Caco-2 (cell line): ENCODE results near the gene EPHX1. TPM values are rescaled to one million over a fixed set of nuclear protein-coding genes. Genes with fewer than 3 reads are reported as not detected.

Experiments used
- BruUV-seq: library from RNA; stranded (reverse); fragments of 400-500 nt; replicated peaks from 2 replicates; lab custom pipeline; 2021; lab: Mats Ljungman, UMichigan
- CTCF ChIA-PET: fragments of 300-600 bp; sonication (Branson Sonifier 250); formaldehyde crosslinking; loops from one replicate; lab custom pipeline; 2022; ENCODE audit warnings: antibody characterized with exemption; lab: Charles Lee
- POLR2A ChIA-PET: fragments of 300-600 bp; sonication (Branson Sonifier 250); formaldehyde crosslinking; loops from one replicate; lab custom pipeline; 2022; ENCODE audit warnings: antibody characterized with exemption; lab: Charles Lee
- DNase-seq, 2 experiments: peaks; one replicate each; pipeline versions ENCODE4 v3.0.0 to v3.0.0-alpha.2; 2020 to 2022
- H3K27me3 ChIP-seq: replicated peaks from 2 replicates; pipeline ENCODE4 v1.6.0; 2011; ENCODE audit warnings: low read length; ENCODE audit not compliant: control insufficient read depth, insufficient read depth
- H3K36me3 ChIP-seq: 2 replicates; pipeline ENCODE4 v1.5.1; 2011; ENCODE audit warnings: low read length; ENCODE audit not compliant: control insufficient read depth, insufficient read depth
- H3K4me1 ChIP-seq: fragments of 250-450 bp; sonication (Bioruptor Pico); 2 replicates; pipeline ENCODE4 v1.5.1; 2020; ENCODE audit warnings: mild to moderate bottlenecking
- H3K4me3 ChIP-seq: 2 replicates; pipeline ENCODE4 v1.5.1; 2011; ENCODE audit warnings: low read depth, mild to moderate bottlenecking, control low read depth, low read length
- H3K9me3 ChIP-seq: fragments of 250-450 bp; sonication (Bioruptor Pico); 2 replicates; pipeline ENCODE4 v1.5.1; 2020; ENCODE audit warnings: mild to moderate bottlenecking, moderate library complexity
- H3K27ac Mint-ChIP-seq: one replicate; pipeline ENCODE4 v1.8.0; 2022; ENCODE audit warnings: mixed read lengths; ENCODE audit not compliant: unreplicated experiment
- H3K27me3 Mint-ChIP-seq: one replicate; pipeline ENCODE4 v1.8.0; 2022; ENCODE audit warnings: mixed read lengths; ENCODE audit not compliant: insufficient read depth, unreplicated experiment
- H3K36me3 Mint-ChIP-seq: one replicate; pipeline ENCODE4 v1.8.0; 2022; ENCODE audit warnings: mild to moderate bottlenecking, mixed read lengths; ENCODE audit not compliant: insufficient read depth, unreplicated experiment
- H3K4me1 Mint-ChIP-seq: one replicate; pipeline ENCODE4 v1.8.0; 2022; ENCODE audit warnings: low read depth, mixed read lengths; ENCODE audit not compliant: unreplicated experiment
- H3K4me3 Mint-ChIP-seq: one replicate; pipeline ENCODE4 v1.8.0; 2022; ENCODE audit warnings: mild to moderate bottlenecking, moderate library complexity, mixed read lengths; ENCODE audit not compliant: unreplicated experiment
- H3K9me3 Mint-ChIP-seq: one replicate; pipeline ENCODE4 v1.8.0; 2022; ENCODE audit warnings: mixed read lengths; ENCODE audit not compliant: unreplicated experiment
- intact Hi-C: fragments of 100-400 bp; cut with micrococcal nuclease; formaldehyde crosslinking; loops from one replicate; pipeline ENCODE4 v1.10.0; 2022; ENCODE audit not compliant: unreplicated experiment
- total RNA-seq: library from RNA; stranded (reverse); gene quantifications from 2 replicates; pipeline ENCODE4 v1.2.3, GENCODE V29; 2022
- TF ChIP-seq, protein P1 (sequence below), 2 experiments: fragments of 200-600 bp in 1 of 2; IDR thresholded peaks; 1 replicate in 1 of 2; 2 replicates in 1 of 2; pipeline versions ENCODE4 v1.5.1 to v1.8.0; 2011 to 2022; ENCODE audit warnings: antibody characterized with exemption in 1 of 2, control low read depth in 1 of 2, inconsistent platforms in 1 of 2, low read depth in 1 of 2, low read length in 1 of 2, mild to moderate bottlenecking in 1 of 2, moderate library complexity in 1 of 2; ENCODE audit not compliant: insufficient read depth in 1 of 2, severe bottlenecking in 1 of 2, unreplicated experiment in 1 of 2

EPHX1 gene
- total RNA-seq, 1 experiment from 2014 or later = 88.5 TPM

DNA sequence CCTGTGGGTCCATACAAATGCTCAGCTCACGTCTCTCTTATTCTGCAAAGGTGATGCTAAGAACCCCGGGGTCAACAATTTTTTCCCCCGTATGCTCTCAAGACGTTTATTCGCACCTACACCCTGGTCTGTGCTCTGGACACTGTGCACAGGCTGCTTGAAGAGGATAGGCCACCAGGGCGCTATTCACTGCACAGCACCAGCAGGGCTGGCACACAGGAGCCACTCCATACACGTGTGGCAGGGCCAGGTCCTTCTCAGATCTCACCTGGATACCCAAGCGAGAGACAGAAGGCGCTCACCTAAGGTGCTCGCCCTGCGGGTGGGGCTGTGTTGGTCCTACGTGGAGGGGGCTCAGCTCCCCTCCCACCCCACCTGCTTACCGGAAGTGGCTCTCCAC, 55.6 kb downstream of the EPHX1 start:
- Histone ChIP-seq H3K9me3 (no peaks in the 10 kb centered on the region), H3K27me3 (no peaks in the 10 kb centered on the region), H3K4me3 (no peak overlapping the region), H3K36me3 (peaks cover 12% of the 10 kb centered on the region), H3K4me1 (peaks cover 3% of the 10 kb centered on the region; the same call in 1 of the 2 replicates)
- Mint-ChIP-seq H3K27ac (peak overlapping the region; percentile 45), H3K4me1 (peaks cover 7% of the 10 kb centered on the region), H3K36me3 (peaks cover 70% of the 10 kb centered on the region), H3K27me3 (no peaks in the 10 kb centered on the region), H3K4me3 (no peak overlapping the region), H3K9me3 (no peaks in the 10 kb centered on the region)
- CTCF ChIA-PET = no interaction called here
- TF ChIP-seq, protein P1, sequence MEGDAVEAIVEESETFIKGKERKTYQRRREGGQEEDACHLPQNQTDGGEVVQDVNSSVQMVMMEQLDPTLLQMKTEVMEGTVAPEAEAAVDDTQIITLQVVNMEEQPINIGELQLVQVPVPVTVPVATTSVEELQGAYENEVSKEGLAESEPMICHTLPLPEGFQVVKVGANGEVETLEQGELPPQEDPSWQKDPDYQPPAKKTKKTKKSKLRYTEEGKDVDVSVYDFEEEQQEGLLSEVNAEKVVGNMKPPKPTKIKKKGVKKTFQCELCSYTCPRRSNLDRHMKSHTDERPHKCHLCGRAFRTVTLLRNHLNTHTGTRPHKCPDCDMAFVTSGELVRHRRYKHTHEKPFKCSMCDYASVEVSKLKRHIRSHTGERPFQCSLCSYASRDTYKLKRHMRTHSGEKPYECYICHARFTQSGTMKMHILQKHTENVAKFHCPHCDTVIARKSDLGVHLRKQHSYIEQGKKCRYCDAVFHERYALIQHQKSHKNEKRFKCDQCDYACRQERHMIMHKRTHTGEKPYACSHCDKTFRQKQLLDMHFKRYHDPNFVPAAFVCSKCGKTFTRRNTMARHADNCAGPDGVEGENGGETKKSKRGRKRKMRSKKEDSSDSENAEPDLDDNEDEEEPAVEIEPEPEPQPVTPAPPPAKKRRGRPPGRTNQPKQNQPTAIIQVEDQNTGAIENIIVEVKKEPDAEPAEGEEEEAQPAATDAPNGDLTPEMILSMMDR (IDR thresholded peaks at IDR 0.05; ENCODE audit: insufficient read depth in 1 of 2, low read depth in 1 of 2, low read length in 1 of 2, severe bottlenecking in 1 of 2, unreplicated experiment in 1 of 2) = no peak
- no peak for DNase-seq
- intact Hi-C loops = no loop called here
- BruUV-seq = no TSS peak
- POLR2A ChIA-PET = no interaction called here

DNA sequence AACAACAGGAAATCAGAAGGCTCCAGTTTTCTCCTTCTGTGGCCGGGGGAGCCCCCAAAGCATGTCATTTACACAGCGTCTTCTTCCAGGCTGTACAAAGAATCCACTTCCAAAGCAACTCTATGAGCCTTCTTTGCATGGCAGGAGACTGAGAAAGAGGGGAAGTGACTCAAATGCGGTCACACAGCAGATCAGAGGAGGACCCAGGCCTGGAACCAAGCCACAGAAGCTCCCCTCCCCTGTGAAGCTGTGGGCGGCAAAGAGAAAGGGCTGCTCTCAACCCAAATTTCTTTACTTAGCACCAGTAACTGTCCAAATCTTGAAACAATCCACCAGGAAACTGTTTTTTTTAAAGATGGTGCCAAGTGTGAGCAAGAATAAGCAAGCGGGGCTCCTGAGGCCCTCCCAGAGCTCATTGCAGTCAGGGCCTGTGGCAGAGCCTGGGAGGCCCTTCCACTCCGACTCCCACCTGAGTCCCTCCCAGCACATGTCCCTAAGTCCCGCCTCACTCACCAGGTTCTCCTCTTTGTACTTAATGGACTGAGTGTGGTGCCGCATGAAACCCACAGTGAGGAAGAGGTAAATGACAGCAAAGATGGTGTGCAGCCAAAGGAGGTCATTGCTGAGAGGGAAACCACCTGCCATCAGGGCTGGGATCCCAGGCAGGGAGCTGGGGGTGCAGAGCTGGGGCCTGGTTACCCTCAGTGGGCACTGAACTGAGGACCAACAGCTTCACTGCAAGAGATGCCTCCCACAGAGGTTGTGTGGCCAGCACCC, 56.3 kb downstream of the EPHX1 start:
- DNase-seq = no peak
- Mint-ChIP-seq H3K9me3 (no peaks in the 10 kb centered on the region), H3K4me1 (peaks cover 7% of the 10 kb centered on the region), H3K27ac (no peak overlapping the region), H3K36me3 (peaks cover 72% of the 10 kb centered on the region), H3K4me3 (no peak overlapping the region), H3K27me3 (no peaks in the 10 kb centered on the region)
- no TSS peak for BruUV-seq
- CTCF ChIA-PET = no interaction called here
- POLR2A ChIA-PET = no interaction called here
- intact Hi-C loops = no loop called here
- Histone ChIP-seq H3K4me3 (no peak overlapping the region), H3K36me3 (peaks cover 12% of the 10 kb centered on the region), H3K9me3 (no peaks in the 10 kb centered on the region), H3K4me1 (peaks cover 3% of the 10 kb centered on the region; the same call in 1 of the 2 replicates), H3K27me3 (no peaks in the 10 kb centered on the region)
- TF ChIP-seq, protein P1 (IDR thresholded peaks at IDR 0.05; ENCODE audit: insufficient read depth in 1 of 2, low read depth in 1 of 2, low read length in 1 of 2, severe bottlenecking in 1 of 2, unreplicated experiment in 1 of 2) = no peak

DNA sequence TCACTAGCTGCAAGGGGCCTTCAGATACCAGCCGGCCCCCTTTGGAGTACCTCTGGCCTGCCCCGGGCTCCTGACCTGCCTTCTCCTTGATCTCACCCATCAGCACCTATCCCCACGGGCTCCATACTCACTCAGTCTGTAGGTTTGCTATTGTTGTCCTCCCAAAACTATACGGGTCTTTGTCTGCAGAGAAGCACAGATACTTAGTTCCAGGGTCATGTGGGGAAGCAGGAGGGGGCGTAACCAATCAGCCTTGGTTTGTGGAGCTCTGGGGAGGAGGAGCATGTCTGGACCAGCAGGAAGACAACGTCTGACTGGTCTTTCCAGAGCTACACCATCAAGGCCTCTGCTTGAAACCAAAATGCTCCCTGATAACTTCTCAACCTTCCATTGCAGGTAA, 57.1 kb downstream of the EPHX1 start:
- H3K27me3 Mint-ChIP-seq = no peaks in the 10 kb centered on the region
- H3K36me3 Mint-ChIP-seq = peaks cover 76% of the 10 kb centered on the region
- POLR2A ChIA-PET = no interaction called here
- H3K9me3 Mint-ChIP-seq = no peaks in the 10 kb centered on the region
- CTCF ChIA-PET = interaction anchor here (0.7 kb wide), 1 partner anchor 21 kb away, joined by 3 read pairs; no protein-coding TSS in a partner anchor
- Histone ChIP-seq H3K4me1 (peaks cover 3% of the 10 kb centered on the region; the same call in 1 of the 2 replicates), H3K36me3 (peaks cover 9% of the 10 kb centered on the region), H3K4me3 (no peak overlapping the region), H3K27me3 (no peaks in the 10 kb centered on the region), H3K9me3 (no peaks in the 10 kb centered on the region)
- no TSS peak for BruUV-seq
- intact Hi-C loops = no loop called here
- no peak for DNase-seq
- peaks cover 7% of the 10 kb centered on the region for H3K4me1 Mint-ChIP-seq
- H3K4me3 Mint-ChIP-seq = no peak overlapping the region
- no peak overlapping the region for H3K27ac Mint-ChIP-seq
- TF ChIP-seq, protein P1 (IDR thresholded peaks at IDR 0.05; ENCODE audit: insufficient read depth in 1 of 2, low read depth in 1 of 2, low read length in 1 of 2, severe bottlenecking in 1 of 2, unreplicated experiment in 1 of 2) = no peak
